Measurements from ENCODE around the gene AP1G2.
"Not testable (repeated sequence)": the region's sequence is repeated elsewhere in the genome, so short reads cannot be mapped to it uniquely, and the experiment has no call there.

AP1G2 gene

DNA sequence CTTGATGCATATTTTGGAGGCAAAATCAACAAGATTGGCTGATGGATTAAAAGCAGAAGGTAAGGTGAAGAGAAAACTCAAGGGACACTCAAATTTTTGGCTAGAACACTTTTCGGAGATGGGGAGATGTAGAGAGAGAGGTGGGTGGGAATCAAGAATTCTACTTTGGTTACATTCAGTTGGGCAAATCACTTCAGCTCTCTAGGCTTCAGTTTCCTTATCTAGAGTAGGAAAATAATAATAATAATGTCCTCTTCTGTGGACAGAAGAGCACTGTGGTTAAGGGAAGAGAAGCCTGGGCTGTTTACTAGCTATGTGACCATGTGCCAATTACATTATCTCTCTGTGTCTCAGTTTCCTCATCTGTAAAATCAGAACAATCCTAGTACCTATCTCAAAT is 45.2 kb upstream of the AP1G2 start:
- Histone ChIP-seq H3K36me3 (no peaks in the 10 kb centered on the region), H3K4me1 (ENCODE audit: control insufficient read depth in 1 of 2, insufficient read depth in 1 of 2, low read depth in 1 of 2, low read length in 1 of 2) (no peaks in the 10 kb centered on the region), H3K27me3 (no peaks in the 10 kb centered on the region), H3K4me3 (ENCODE audit: low read depth in 1 of 2, low read length in 1 of 2) (no peak overlapping the region), H3K9me3 (no peaks in the 10 kb centered on the region), H3K27ac (no peak overlapping the region)
- TF ChIP-seq, protein P1, sequence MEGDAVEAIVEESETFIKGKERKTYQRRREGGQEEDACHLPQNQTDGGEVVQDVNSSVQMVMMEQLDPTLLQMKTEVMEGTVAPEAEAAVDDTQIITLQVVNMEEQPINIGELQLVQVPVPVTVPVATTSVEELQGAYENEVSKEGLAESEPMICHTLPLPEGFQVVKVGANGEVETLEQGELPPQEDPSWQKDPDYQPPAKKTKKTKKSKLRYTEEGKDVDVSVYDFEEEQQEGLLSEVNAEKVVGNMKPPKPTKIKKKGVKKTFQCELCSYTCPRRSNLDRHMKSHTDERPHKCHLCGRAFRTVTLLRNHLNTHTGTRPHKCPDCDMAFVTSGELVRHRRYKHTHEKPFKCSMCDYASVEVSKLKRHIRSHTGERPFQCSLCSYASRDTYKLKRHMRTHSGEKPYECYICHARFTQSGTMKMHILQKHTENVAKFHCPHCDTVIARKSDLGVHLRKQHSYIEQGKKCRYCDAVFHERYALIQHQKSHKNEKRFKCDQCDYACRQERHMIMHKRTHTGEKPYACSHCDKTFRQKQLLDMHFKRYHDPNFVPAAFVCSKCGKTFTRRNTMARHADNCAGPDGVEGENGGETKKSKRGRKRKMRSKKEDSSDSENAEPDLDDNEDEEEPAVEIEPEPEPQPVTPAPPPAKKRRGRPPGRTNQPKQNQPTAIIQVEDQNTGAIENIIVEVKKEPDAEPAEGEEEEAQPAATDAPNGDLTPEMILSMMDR (IDR thresholded peaks at IDR 0.05), result no peak

- Histone ChIP-seq H3K4me3 (ENCODE audit: low read depth in 1 of 2, low read length in 1 of 2) (no peak overlapping the region), H3K4me1 (ENCODE audit: control insufficient read depth in 1 of 2, insufficient read depth in 1 of 2, low read depth in 1 of 2, low read length in 1 of 2) (no peaks in the 10 kb centered on the region), H3K27ac (no peak overlapping the region), H3K27me3 (no peaks in the 10 kb centered on the region), H3K9me3 (no peaks in the 10 kb centered on the region), H3K36me3 (no peaks in the 10 kb centered on the region)
- TF ChIP-seq, protein P1 (IDR thresholded peaks at IDR 0.05), result no peak
Observed at GRCh38 chr14:23612354-23612732, 44.8 kb upstream of the AP1G2 start.

- Histone ChIP-seq H3K27me3 (no peaks in the 10 kb centered on the region), H3K4me3 (ENCODE audit: low read depth in 1 of 2, low read length in 1 of 2) (no peak overlapping the region), H3K9me3 (no peaks in the 10 kb centered on the region), H3K4me1 (ENCODE audit: control insufficient read depth in 1 of 2, insufficient read depth in 1 of 2, low read depth in 1 of 2, low read length in 1 of 2) (no peaks in the 10 kb centered on the region), H3K27ac (no peak overlapping the region), H3K36me3 (no peaks in the 10 kb centered on the region)
- TF ChIP-seq, protein P1 (IDR thresholded peaks at IDR 0.05), result no peak
Observed at GRCh38 chr14:23610815-23611289, 43.3 kb upstream of the AP1G2 start.

- Histone ChIP-seq H3K27ac (no peak overlapping the region), H3K4me1 (ENCODE audit: control insufficient read depth in 1 of 2, insufficient read depth in 1 of 2, low read depth in 1 of 2, low read length in 1 of 2) (no peaks in the 10 kb centered on the region), H3K4me3 (ENCODE audit: low read depth in 1 of 2, low read length in 1 of 2) (no peak overlapping the region), H3K36me3 (no peaks in the 10 kb centered on the region), H3K27me3 (no peaks in the 10 kb centered on the region), H3K9me3 (no peaks in the 10 kb centered on the region)
- TF ChIP-seq, protein P1 (IDR thresholded peaks at IDR 0.05), result no peak
Observed at GRCh38 chr14:23610090-23610814, 42.7 kb upstream of the AP1G2 start.

DNA sequence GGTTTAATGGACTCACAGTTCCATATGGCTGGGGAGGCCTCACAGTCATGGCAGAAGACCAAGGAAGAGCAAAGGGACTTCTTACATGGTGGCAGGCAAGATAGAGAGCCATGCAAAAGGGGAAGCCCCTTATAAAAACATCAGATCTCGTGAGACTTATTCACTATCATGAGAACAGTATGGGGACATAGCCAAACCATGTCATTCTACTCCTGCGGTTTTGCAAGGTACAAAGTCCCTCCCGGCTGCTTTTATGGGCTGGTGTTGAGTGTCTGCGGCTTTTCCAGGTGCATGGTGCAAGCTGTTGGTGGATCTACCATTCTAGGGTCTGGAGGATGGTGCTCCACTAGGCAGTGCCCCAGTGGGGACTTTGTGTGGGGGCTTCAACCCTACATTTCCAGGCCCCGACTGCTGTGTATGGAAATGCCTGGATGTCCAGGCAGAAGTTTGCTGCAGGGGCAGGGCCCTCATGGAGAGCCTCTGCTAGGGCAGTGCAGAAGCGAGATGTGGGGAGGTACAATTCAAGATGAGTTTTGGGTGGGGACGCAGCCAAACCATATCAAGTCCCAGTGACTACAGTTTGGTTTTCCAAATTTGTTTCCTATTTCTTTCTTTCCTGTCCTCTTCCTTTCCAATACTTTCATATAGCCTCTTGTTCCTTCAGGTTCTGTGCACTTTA is 42.0 kb upstream of the AP1G2 start:
- not testable (repeated sequence) for H3K4me3 ChIP-seq (ENCODE audit: low read depth in 1 of 2, low read length in 1 of 2); H3K27ac ChIP-seq; H3K27me3 ChIP-seq; H3K4me1 ChIP-seq (ENCODE audit: control insufficient read depth in 1 of 2, insufficient read depth in 1 of 2, low read depth in 1 of 2, low read length in 1 of 2); H3K9me3 ChIP-seq; H3K36me3 ChIP-seq

DNA sequence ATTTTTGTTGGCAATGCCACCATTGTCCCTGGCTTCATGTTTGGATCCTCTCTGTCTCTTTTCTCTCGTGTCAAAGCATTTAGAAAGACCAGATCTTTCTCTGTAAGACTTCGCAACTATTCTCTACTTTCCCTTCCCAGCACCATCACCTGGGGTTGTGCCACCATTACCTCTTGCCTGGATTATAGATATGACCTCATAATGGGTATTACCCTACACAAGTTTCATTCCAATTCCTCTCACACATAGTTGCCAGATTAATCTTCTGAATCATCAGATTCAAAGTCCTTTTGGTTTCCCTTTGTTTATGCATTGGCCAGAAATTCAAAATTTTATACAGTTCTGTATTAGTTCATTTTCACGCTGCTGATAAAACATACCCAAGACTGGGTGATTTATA is 41.4 kb upstream of the AP1G2 start:
- Histone ChIP-seq H3K27ac (no peak overlapping the region), H3K4me1 (ENCODE audit: control insufficient read depth in 1 of 2, insufficient read depth in 1 of 2, low read depth in 1 of 2, low read length in 1 of 2) (no peaks in the 10 kb centered on the region), H3K36me3 (no peaks in the 10 kb centered on the region), H3K4me3 (ENCODE audit: low read depth in 1 of 2, low read length in 1 of 2) (no peak overlapping the region), H3K27me3 (no peaks in the 10 kb centered on the region), H3K9me3 (no peaks in the 10 kb centered on the region)
- TF ChIP-seq, protein P1 (IDR thresholded peaks at IDR 0.05), result no peak

Data from neutrophil (primary cell).